IMR-90 (cell line): ENCODE measurements around the gene AKT2. TPM values are rescaled to one million over a fixed set of nuclear protein-coding genes. Genes with fewer than 3 reads are reported as not detected.

Experiments
- ATAC-seq: fragments of 200-7000 bp; cut with Tn5 transposase; 2 replicates; pipeline ENCODE4 v1.9.1; 2020; ENCODE audit warnings: low read depth, mild to moderate bottlenecking, moderate library complexity
- BruUV-seq: library from RNA; stranded (reverse); fragments of 400-500 nt; replicated peaks from 2 replicates; lab custom pipeline; 2021; lab: Mats Ljungman, UMichigan
- CTCF ChIA-PET: fragments of 300-600 bp; formaldehyde crosslinking; extraction: SDS; loops from one replicate; lab custom pipeline; 2021; ENCODE audit warnings: antibody characterized with exemption; lab: Yijun Ruan, JAX
- POLR2A ChIA-PET: fragments of 300-600 bp; sonication (Branson Sonifier 250); formaldehyde crosslinking; loops from one replicate; lab custom pipeline; 2022; ENCODE audit warnings: antibody characterized with exemption; ENCODE audit not compliant: unreplicated experiment; lab: Charles Lee
- DNase-seq: peaks from one replicate; pipeline ENCODE4 v3.0.0; 2013
- H2AFZ ChIP-seq: replicated peaks from 2 replicates; pipeline ENCODE3; 2013; ENCODE audit warnings: low read length, mild to moderate bottlenecking; ENCODE audit not compliant: poor library complexity
- H2AK5ac ChIP-seq: 2 replicates; pipeline ENCODE4 v1.6.1; 2013; ENCODE audit warnings: low read depth, low read length, inconsistent platforms
- H2AK9ac ChIP-seq: replicated peaks from 2 replicates; pipeline ENCODE3; 2013; ENCODE audit warnings: mild to moderate bottlenecking, low read depth, low read length, moderate library complexity; ENCODE audit not compliant: poor library complexity
- H2BK120ac ChIP-seq: 2 replicates; pipeline ENCODE4 v1.6.1; 2013; ENCODE audit warnings: low read depth, low read length, inconsistent platforms
- H2BK15ac ChIP-seq: 3 replicates; pipeline ENCODE4 v1.6.1; 2013; ENCODE audit warnings: low read depth, low read length, inconsistent platforms
- H2BK20ac ChIP-seq: 2 replicates; pipeline ENCODE4 v1.6.1; 2013; ENCODE audit warnings: low read depth, mild to moderate bottlenecking, inconsistent platforms, low read length, moderate library complexity
- H2BK5ac ChIP-seq: 2 replicates; pipeline ENCODE4 v1.6.1; 2013; ENCODE audit warnings: mild to moderate bottlenecking, low read depth, low read length, inconsistent platforms; ENCODE audit not compliant: poor library complexity, severe bottlenecking
- H3K14ac ChIP-seq: replicated peaks from 2 replicates; pipeline ENCODE4 v1.6.1; 2013; ENCODE audit warnings: low read depth, low read length, inconsistent platforms
- H3K18ac ChIP-seq: 2 replicates; pipeline ENCODE4 v1.6.1; 2013; ENCODE audit warnings: low read depth, low read length, control low read depth
- H3K23ac ChIP-seq: 2 replicates; pipeline ENCODE4 v1.6.1; 2013; ENCODE audit warnings: low read depth, low read length, inconsistent platforms
- H3K27ac ChIP-seq: 2 replicates; pipeline ENCODE4 v1.5.1; 2013; ENCODE audit warnings: mild to moderate bottlenecking, control low read depth, low read length; ENCODE audit not compliant: insufficient read depth
- H3K27me3 ChIP-seq: 2 replicates; pipeline ENCODE4 v1.6.1; 2013; ENCODE audit warnings: low read length; ENCODE audit not compliant: control insufficient read depth, insufficient read depth
- H3K36me3 ChIP-seq: 2 replicates; pipeline ENCODE4 v1.6.1; 2013; ENCODE audit warnings: low read length, mixed read lengths; ENCODE audit not compliant: control insufficient read depth, insufficient read depth
- H3K4ac ChIP-seq: 2 replicates; pipeline ENCODE4 v1.6.1; 2013; ENCODE audit warnings: low read depth, low read length, inconsistent platforms
- H3K4me1 ChIP-seq: 2 replicates; pipeline ENCODE4 v1.6.1; 2013; ENCODE audit warnings: low read length, mixed read lengths; ENCODE audit not compliant: control insufficient read depth, insufficient read depth
- H3K4me2 ChIP-seq: 2 replicates; pipeline ENCODE4 v1.6.1; 2013; ENCODE audit warnings: low read depth, mild to moderate bottlenecking, control low read depth, low read length, moderate library complexity
- H3K4me3 ChIP-seq: 2 replicates; pipeline ENCODE4 v1.5.1; 2013; ENCODE audit warnings: low read depth, mild to moderate bottlenecking, control low read depth, low read length, moderate library complexity; ENCODE audit not compliant: insufficient read depth
- H3K56ac ChIP-seq: 2 replicates; pipeline ENCODE4 v1.6.1; 2013; ENCODE audit warnings: low read length, inconsistent platforms; ENCODE audit not compliant: insufficient read depth; ENCODE audit errors: extremely low read depth
- H3K79me1 ChIP-seq, 2 experiments: 2 replicates each; pipeline ENCODE4 v1.6.1; 2013; ENCODE audit warnings: low read length in 2 of 2, inconsistent platforms in 1 of 2, low read depth in 1 of 2
- H3K9ac ChIP-seq: 2 replicates; pipeline ENCODE4 v1.6.1; 2013; ENCODE audit warnings: low read depth, low read length, control low read depth
- H3K9me1 ChIP-seq: 2 replicates; pipeline ENCODE4 v1.6.1; 2013; ENCODE audit warnings: low read length, inconsistent platforms; ENCODE audit not compliant: insufficient read depth
- H3K9me3 ChIP-seq: 2 replicates; pipeline ENCODE4 v1.6.1; 2013; ENCODE audit warnings: low read length; ENCODE audit not compliant: control insufficient read depth, insufficient read depth
- H4K20me1 ChIP-seq: 2 replicates; pipeline ENCODE4 v1.6.1; 2013; ENCODE audit warnings: low read length, inconsistent platforms; ENCODE audit not compliant: insufficient read depth
- H4K5ac ChIP-seq: 2 replicates; pipeline ENCODE4 v1.6.1; 2013; ENCODE audit warnings: mild to moderate bottlenecking, low read depth, low read length, control low read depth
- H4K8ac ChIP-seq, 2 experiments: 2 replicates each; pipeline ENCODE4 v1.6.1; 2013; ENCODE audit warnings: low read depth in 2 of 2, low read length in 2 of 2, control low read depth in 1 of 2, inconsistent platforms in 1 of 2
- H4K91ac ChIP-seq: 2 replicates; pipeline ENCODE4 v1.6.1; 2013; ENCODE audit warnings: low read depth, low read length, inconsistent platforms; ENCODE audit not compliant: insufficient read depth
- CEBPB ChIP-seq: IDR thresholded peaks from 2 replicates; pipeline ENCODE4 v1.6.1; 2012; ENCODE audit warnings: low read depth, low read length, improper control_type of control experiment
- CTCF ChIP-seq: conservative IDR thresholded peaks from 2 replicates; pipeline ENCODE4 v1.5.1; 2012; ENCODE audit warnings: mild to moderate bottlenecking, low read depth, low read length, improper control_type of control experiment
- ELK1 ChIP-seq: fragments of 150-350 bp; IDR thresholded peaks from 2 replicates; pipeline ENCODE4 v1.6.1; 2016; ENCODE audit warnings: low read depth, mild to moderate bottlenecking, low read length, moderate library complexity, borderline replicate concordance
- NFE2L2 ChIP-seq: fragments of 150-350 bp; IDR thresholded peaks from 2 replicates; pipeline ENCODE4 v1.6.1; 2016; ENCODE audit warnings: low read depth, mild to moderate bottlenecking, low read length
- POLR2A ChIP-seq: IDR thresholded peaks from 2 replicates; pipeline ENCODE4 v1.6.1; 2012; ENCODE audit warnings: mild to moderate bottlenecking, low read depth, low read length
- RAD21 ChIP-seq: IDR thresholded peaks from 2 replicates; pipeline ENCODE4 v1.6.1; 2012; ENCODE audit warnings: low read length, improper control_type of control experiment
- SMC3 ChIP-seq: fragments of 150-350 bp; IDR thresholded peaks from 2 replicates; pipeline ENCODE4 v1.6.1; 2016; ENCODE audit warnings: low read depth, mild to moderate bottlenecking, antibody characterized with exemption, low read length, moderate library complexity
- whole genome bisulfite sequencing, 2 experiments: methylation state at CpG; one replicate each; pipeline versions ENCODE4 v1.1.5 to v1.1.7; 2013; ENCODE audit warnings: missing lambda C conversion rate in 2 of 2; ENCODE audit not compliant: insufficient read length in 1 of 2; ENCODE audit errors: extremely low coverage in 2 of 2; 5-methylcytosine and 5-hydroxymethylcytosine counted together
- dilution Hi-C: fragments of 300-500 bp; cut with HindIII; formaldehyde crosslinking; loops from one replicate; pipeline ENCODE4 v1.14.3; 2018; ENCODE audit warnings: low sequenced_read_pairs; ENCODE audit not compliant: unreplicated experiment
- in situ Hi-C: fragments of 300-500 bp; cut with MboI; formaldehyde crosslinking; loops from 3 replicates; pipeline ENCODE4 v1.14.3; 2019; ENCODE audit warnings: low sequenced_read_pairs, inconsistent platforms, mixed read lengths
- intact Hi-C: fragments of 100-400 bp; cut with micrococcal nuclease; formaldehyde crosslinking; loops from 2 replicates; pipeline ENCODE4 v1.10.0; 2022
- polyA plus RNA-seq, 3 experiments: library from polyadenylated mRNA; depleted of rRNA; stranded (reverse); fragments of >200 nt; gene quantifications; 2 replicates each; pipeline ENCODE4 v1.2.3, GENCODE V29; 2012; ENCODE audit warnings: low replicate concordance in 1 of 3
- total RNA-seq: library from RNA; depleted of rRNA; stranded (reverse); fragments of >200 nt; gene quantifications from 2 replicates; pipeline ENCODE4 v1.2.3, GENCODE V29; 2012

The AKT2 gene
- total and polyA plus RNA-seq, 2 of the 4 experiments (the other 2 are of a cell fraction) = 61.5 to 104 TPM

- no peak overlapping the region for H3K4me2 ChIP-seq
- no peak overlapping the region for H3K27ac ChIP-seq
- no peak overlapping the region for H4K91ac ChIP-seq
- no peak overlapping the region for H3K4me3 ChIP-seq
- no peak overlapping the region for H3K9ac ChIP-seq
- H3K4ac ChIP-seq = no peak overlapping the region
- dilution Hi-C loops (no loop called here), in situ Hi-C loops (loop anchor here (25.0 kb wide), 1 partner anchor 199 kb away; no protein-coding TSS in a partner anchor), intact Hi-C loops (no loop called here)
- H3K27me3 ChIP-seq = no peaks in the 10 kb centered on the region
- no peak overlapping the region for H2BK20ac ChIP-seq
- no peak overlapping the region for H2BK5ac ChIP-seq
- H2AFZ ChIP-seq = no peak overlapping the region
- H4K20me1 ChIP-seq = no peaks in the 10 kb centered on the region
- DNase-seq = no peak
- no peaks in the 10 kb centered on the region for H3K4me1 ChIP-seq
- no peak overlapping the region for H4K5ac ChIP-seq
- peaks cover 4% of the 10 kb centered on the region; the same call in 1 of the 2 replicates for H3K9me1 ChIP-seq
- no peak overlapping the region for H2AK9ac ChIP-seq
- H2AK5ac ChIP-seq = no peak overlapping the region
- H2BK15ac ChIP-seq = no peak overlapping the region
- no peak overlapping the region for H2BK120ac ChIP-seq
- H3K9me3 ChIP-seq = no peaks in the 10 kb centered on the region
- no peak overlapping the region for H3K18ac ChIP-seq
- WGBS, 2 experiments = no CpG with 5 or more reads among the region's 9 CpGs
- ChIA-PET CTCF (no interaction called here), POLR2A (no interaction called here)
- no TSS peak for BruUV-seq
- peaks cover 1% of the 10 kb centered on the region; the same call in 1 of the 2 replicates for H3K36me3 ChIP-seq
- TF ChIP-seq POLR2A = no peak
- no peak for TF ChIP-seq ELK1
- TF ChIP-seq CTCF = no peak
- no peak for TF ChIP-seq RAD21
- TF ChIP-seq NFE2L2 = no peak
- no peak for TF ChIP-seq SMC3
- no peak for TF ChIP-seq CEBPB
- no peak overlapping the region for H3K56ac ChIP-seq
- H3K79me1 ChIP-seq = no peaks in the 10 kb centered on the region
- no peak for ATAC-seq
- no peak overlapping the region for H4K8ac ChIP-seq
- no peak overlapping the region for H3K14ac ChIP-seq
- H3K23ac ChIP-seq = no peak overlapping the region
Measured at GRCh38 chr19:40313229-40313983, 28.3 kb upstream of the AKT2 start.
